ENCODE data around the gene ABCC6. TPM values are rescaled to one million over a fixed set of nuclear protein-coding genes. Genes with fewer than 3 reads are reported as not detected.
"Not testable (repeated sequence)": the region's sequence is repeated elsewhere in the genome, so short reads cannot be mapped to it uniquely, and the experiment has no call there.

Gene ABCC6
- total RNA-seq, 1 experiment from 2014 or later: 44.6 TPM

DNA sequence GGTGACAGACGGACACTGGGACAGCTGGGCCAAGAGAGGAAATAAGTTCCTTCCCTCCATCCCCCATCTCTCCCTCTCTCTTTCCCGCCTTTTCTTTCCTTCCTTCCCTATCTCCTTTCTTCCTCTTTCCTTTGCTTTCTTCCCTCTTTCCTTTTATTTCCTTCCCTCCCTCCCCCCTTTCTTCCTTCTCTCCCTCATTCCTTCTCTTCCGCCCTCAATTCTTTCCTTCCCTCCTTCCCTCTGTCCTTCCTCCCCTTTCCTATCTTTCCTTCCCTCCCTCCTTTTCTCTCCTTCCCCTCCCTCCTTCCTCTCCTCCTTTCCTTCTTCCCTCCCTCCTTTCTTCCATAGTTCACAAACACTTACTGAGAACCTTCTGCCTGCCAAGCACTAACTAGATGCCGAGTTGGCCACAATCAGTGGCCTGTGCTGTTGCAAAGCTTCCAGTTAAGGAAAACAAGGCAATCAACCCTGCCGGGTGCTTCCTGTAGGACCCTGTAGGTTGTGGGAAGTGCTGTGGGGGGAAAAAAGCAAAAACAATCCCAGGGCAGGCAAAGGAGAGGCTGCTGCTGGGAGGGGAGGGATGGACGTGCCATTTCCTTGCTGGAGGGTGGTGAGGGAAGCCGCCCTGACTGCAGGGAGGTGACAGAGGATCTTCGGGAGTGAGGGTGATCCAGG is 31.7 kb downstream of the ABCC6 start:
- Mint-ChIP-seq H3K4me1 (ENCODE audit: low read depth, unreplicated experiment) (no peaks in the 10 kb centered on the region), H3K27ac (ENCODE audit: unreplicated experiment) (no peak overlapping the region), H3K27me3 (ENCODE audit: insufficient read depth, unreplicated experiment) (no peaks in the 10 kb centered on the region), H3K4me3 (ENCODE audit: unreplicated experiment) (no peak overlapping the region), H3K9me3 (ENCODE audit: unreplicated experiment) (no peaks in the 10 kb centered on the region), H3K36me3 (ENCODE audit: insufficient read depth, unreplicated experiment) (peaks cover 29% of the 10 kb centered on the region)
- Histone ChIP-seq H3K4me3 (ENCODE audit: low read depth, low read length) (no peak overlapping the region), H3K36me3 (ENCODE audit: control insufficient read depth, insufficient read depth, low read length) (peaks cover 1% of the 10 kb centered on the region), H3K9me3 (no peaks in the 10 kb centered on the region), H3K27me3 (replicated peaks; ENCODE audit: control insufficient read depth, insufficient read depth, low read length) (no peaks in the 10 kb centered on the region), H3K4me1 (no peaks in the 10 kb centered on the region)
- no TSS peak for BruUV-seq (replicated peaks)
- TF ChIP-seq, protein P1, sequence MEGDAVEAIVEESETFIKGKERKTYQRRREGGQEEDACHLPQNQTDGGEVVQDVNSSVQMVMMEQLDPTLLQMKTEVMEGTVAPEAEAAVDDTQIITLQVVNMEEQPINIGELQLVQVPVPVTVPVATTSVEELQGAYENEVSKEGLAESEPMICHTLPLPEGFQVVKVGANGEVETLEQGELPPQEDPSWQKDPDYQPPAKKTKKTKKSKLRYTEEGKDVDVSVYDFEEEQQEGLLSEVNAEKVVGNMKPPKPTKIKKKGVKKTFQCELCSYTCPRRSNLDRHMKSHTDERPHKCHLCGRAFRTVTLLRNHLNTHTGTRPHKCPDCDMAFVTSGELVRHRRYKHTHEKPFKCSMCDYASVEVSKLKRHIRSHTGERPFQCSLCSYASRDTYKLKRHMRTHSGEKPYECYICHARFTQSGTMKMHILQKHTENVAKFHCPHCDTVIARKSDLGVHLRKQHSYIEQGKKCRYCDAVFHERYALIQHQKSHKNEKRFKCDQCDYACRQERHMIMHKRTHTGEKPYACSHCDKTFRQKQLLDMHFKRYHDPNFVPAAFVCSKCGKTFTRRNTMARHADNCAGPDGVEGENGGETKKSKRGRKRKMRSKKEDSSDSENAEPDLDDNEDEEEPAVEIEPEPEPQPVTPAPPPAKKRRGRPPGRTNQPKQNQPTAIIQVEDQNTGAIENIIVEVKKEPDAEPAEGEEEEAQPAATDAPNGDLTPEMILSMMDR (IDR thresholded peaks at IDR 0.05; ENCODE audit: insufficient read depth in 1 of 2, low read depth in 1 of 2, low read length in 1 of 2, severe bottlenecking in 1 of 2, unreplicated experiment in 1 of 2): no peak
- intact Hi-C loops (cut with micrococcal nuclease; ENCODE audit: unreplicated experiment): no loop called here
- POLR2A ChIA-PET: interaction anchor here (0.6 kb wide), 1 partner anchor 18 kb away, joined by 3 read pairs; no protein-coding TSS in a partner anchor
- CTCF ChIA-PET: interaction anchor here (0.6 kb wide), 1 partner anchor 125 kb away, joined by 3 read pairs; no protein-coding TSS in a partner anchor
- DNase-seq: no peak

DNA sequence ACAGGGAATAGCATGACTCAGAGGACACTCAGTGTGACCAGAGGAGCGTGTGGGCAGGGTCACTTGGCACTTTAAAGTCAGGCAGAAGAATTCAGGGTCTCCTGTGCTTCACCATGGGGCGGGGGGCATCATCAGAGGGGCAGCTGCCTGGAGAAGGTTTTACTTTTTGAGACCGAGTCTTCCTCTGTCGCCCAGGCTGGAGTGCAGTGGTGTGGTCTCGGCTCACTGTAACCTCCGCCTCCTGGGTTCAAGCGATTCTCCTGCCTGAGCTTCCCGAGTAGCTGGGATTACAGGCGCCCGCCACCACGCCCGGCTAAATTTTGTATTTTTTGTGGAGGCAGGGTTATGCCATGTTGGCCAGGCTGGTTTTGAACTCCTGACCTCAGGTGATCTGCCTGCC is 32.3 kb downstream of the ABCC6 start:
- BruUV-seq (replicated peaks); H3K4me3 Mint-ChIP-seq (ENCODE audit: unreplicated experiment); H3K4me1 ChIP-seq; H3K27me3 ChIP-seq (replicated peaks; ENCODE audit: control insufficient read depth, insufficient read depth, low read length); H3K27me3 Mint-ChIP-seq (ENCODE audit: insufficient read depth, unreplicated experiment); H3K27ac Mint-ChIP-seq (ENCODE audit: unreplicated experiment); H3K4me1 Mint-ChIP-seq (ENCODE audit: low read depth, unreplicated experiment); H3K4me3 ChIP-seq (ENCODE audit: low read depth, low read length); POLR2A ChIA-PET; H3K9me3 ChIP-seq; H3K36me3 ChIP-seq (ENCODE audit: control insufficient read depth, insufficient read depth, low read length); DNase-seq; H3K9me3 Mint-ChIP-seq (ENCODE audit: unreplicated experiment); intact Hi-C loops (cut with micrococcal nuclease; ENCODE audit: unreplicated experiment): not testable (repeated sequence)
- CTCF ChIA-PET: interaction anchor here (0.6 kb wide), 1 partner anchor 43 kb away, joined by 6 read pairs; no protein-coding TSS in a partner anchor
- peaks cover 29% of the 10 kb centered on the region for H3K36me3 Mint-ChIP-seq (ENCODE audit: insufficient read depth, unreplicated experiment)

DNA sequence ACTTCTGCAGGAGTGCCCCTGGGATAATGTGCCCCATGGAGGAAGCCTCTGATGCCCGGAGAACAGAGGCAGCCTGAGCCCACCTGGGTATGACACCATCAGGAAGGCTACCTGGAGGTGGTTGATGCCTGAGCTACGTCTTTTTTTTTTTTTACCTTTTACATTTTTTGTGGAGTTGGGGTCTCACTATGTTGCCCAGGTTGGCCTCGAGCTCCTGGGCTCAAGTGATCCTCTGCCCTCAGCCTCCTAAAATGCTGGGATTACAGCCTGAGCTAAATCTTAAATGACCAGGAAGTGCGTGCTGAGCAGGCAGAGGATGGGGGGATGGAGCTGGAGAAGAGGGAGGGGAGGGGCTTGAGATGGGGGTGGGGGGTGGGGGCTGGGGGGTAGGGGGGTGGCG is 32.7 kb downstream of the ABCC6 start:
- peaks cover 1% of the 10 kb centered on the region for H3K36me3 ChIP-seq (ENCODE audit: control insufficient read depth, insufficient read depth, low read length)
- no peak for DNase-seq
- Mint-ChIP-seq H3K27me3 (ENCODE audit: insufficient read depth, unreplicated experiment) (no peaks in the 10 kb centered on the region), H3K4me1 (ENCODE audit: low read depth, unreplicated experiment) (no peaks in the 10 kb centered on the region), H3K9me3 (ENCODE audit: unreplicated experiment) (no peaks in the 10 kb centered on the region), H3K4me3 (ENCODE audit: unreplicated experiment) (no peak overlapping the region), H3K36me3 (ENCODE audit: insufficient read depth, unreplicated experiment) (peaks cover 26% of the 10 kb centered on the region), H3K27ac (ENCODE audit: unreplicated experiment) (no peak overlapping the region)
- H3K27me3 ChIP-seq (replicated peaks; ENCODE audit: control insufficient read depth, insufficient read depth, low read length): no peaks in the 10 kb centered on the region
- no peaks in the 10 kb centered on the region for H3K9me3 ChIP-seq
- ChIA-PET POLR2A (no interaction called here), CTCF (interaction anchor here (0.6 kb wide), 1 partner anchor 42 kb away, joined by 6 read pairs; no protein-coding TSS in a partner anchor)
- TF ChIP-seq, protein P1 (IDR thresholded peaks at IDR 0.05; ENCODE audit: insufficient read depth in 1 of 2, low read depth in 1 of 2, low read length in 1 of 2, severe bottlenecking in 1 of 2, unreplicated experiment in 1 of 2): no peak
- no peaks in the 10 kb centered on the region for H3K4me1 ChIP-seq
- intact Hi-C loops (cut with micrococcal nuclease; ENCODE audit: unreplicated experiment): no loop called here
- no TSS peak for BruUV-seq (replicated peaks)
- H3K4me3 ChIP-seq (ENCODE audit: low read depth, low read length): no peak overlapping the region

All from Caco-2 (cell line).